Common myeloid progenitor, CD34-positive (primary cell): ENCODE measurements around the gene MYL3.
A peak's percentile ranks its signal among the peaks of the same experiment; 100 is the strongest.

Experiments
- CTCF ChIA-PET: fragments of 350-600 bp; sonication (Branson Sonifier 250); formaldehyde crosslinking; loops from one replicate; lab custom pipeline; 2021; ENCODE audit warnings: antibody characterized with exemption; lab: Charles Lee
- POLR2A ChIA-PET: fragments of 350-600 bp; sonication (Branson Sonifier 250); formaldehyde crosslinking; loops from one replicate; lab custom pipeline; 2021; ENCODE audit warnings: antibody characterized with exemption; lab: Charles Lee
- DNase-seq, 3 donors: peaks; one replicate each; pipeline versions ENCODE4 v3.0.0 to v3.0.0-alpha.2; 2013
- H3K27ac ChIP-seq, 2 experiments: 1 replicate in 1 of 2; 2 replicates in 1 of 2; pipeline ENCODE4 v1.7.0; 2013; ENCODE audit warnings: inconsistent platforms in 2 of 2, low read length in 2 of 2, mild to moderate bottlenecking in 2 of 2, low read depth in 1 of 2, moderate library complexity in 1 of 2; ENCODE audit not compliant: severe bottlenecking in 2 of 2, insufficient read depth in 1 of 2, poor library complexity in 1 of 2
- H3K27me3 ChIP-seq, 5 experiments: replicated peaks in 2 of 5; 1 replicate in 3 of 5; 2 replicates in 2 of 5; pipeline versions ENCODE4 v1.6.1 to v1.7.0; 2013; ENCODE audit warnings: low read length in 4 of 5, mild to moderate bottlenecking in 2 of 5, moderate library complexity in 2 of 5, inconsistent platforms in 1 of 5; ENCODE audit not compliant: insufficient read depth in 5 of 5, control insufficient read depth in 4 of 5
- H3K36me3 ChIP-seq, 4 experiments: 1 replicate in 2 of 4; 2 replicates in 2 of 4; pipeline versions ENCODE4 v1.6.1 to v1.7.0; 2013; ENCODE audit warnings: low read length in 3 of 4, control low read depth in 1 of 4, mild to moderate bottlenecking in 1 of 4; ENCODE audit not compliant: control insufficient read depth in 4 of 4, insufficient read depth in 4 of 4
- H3K4me1 ChIP-seq, 4 experiments: 1 replicate in 3 of 4; 2 replicates in 1 of 4; pipeline versions ENCODE4 v1.6.1 to v1.7.1; 2013; ENCODE audit warnings: low read length in 3 of 4, mild to moderate bottlenecking in 3 of 4, control low read depth in 1 of 4, inconsistent platforms in 1 of 4, moderate library complexity in 1 of 4; ENCODE audit not compliant: control insufficient read depth in 4 of 4, insufficient read depth in 4 of 4; ENCODE audit errors: control extremely low read depth in 1 of 4
- H3K4me3 ChIP-seq, 7 experiments: 1 replicate in 4 of 7; 2 replicates in 3 of 7; pipeline versions ENCODE4 v1.5.1 to v1.7.0; 2013; ENCODE audit warnings: mild to moderate bottlenecking in 7 of 7, low read length in 6 of 7, moderate library complexity in 6 of 7, inconsistent platforms in 2 of 7, low read depth in 2 of 7, control low read depth in 1 of 7; ENCODE audit not compliant: insufficient read depth in 4 of 7, control insufficient read depth in 1 of 7; ENCODE audit errors: extremely low read depth in 1 of 7
- H3K9me3 ChIP-seq, 5 experiments: 1 replicate in 4 of 5; 2 replicates in 1 of 5; pipeline versions ENCODE4 v1.6.1 to v1.7.1; 2013; ENCODE audit warnings: low read length in 4 of 5, mild to moderate bottlenecking in 2 of 5, inconsistent platforms in 1 of 5, low read depth in 1 of 5, moderate library complexity in 1 of 5; ENCODE audit not compliant: control insufficient read depth in 4 of 5, insufficient read depth in 2 of 5; ENCODE audit errors: control extremely low read depth in 1 of 5
- WGBS: methylation state at CpG from one replicate; pipeline ENCODE4 v1.1.5; 2013; ENCODE audit not compliant: insufficient coverage; 5-methylcytosine and 5-hydroxymethylcytosine counted together

The MYL3 gene

DNA sequence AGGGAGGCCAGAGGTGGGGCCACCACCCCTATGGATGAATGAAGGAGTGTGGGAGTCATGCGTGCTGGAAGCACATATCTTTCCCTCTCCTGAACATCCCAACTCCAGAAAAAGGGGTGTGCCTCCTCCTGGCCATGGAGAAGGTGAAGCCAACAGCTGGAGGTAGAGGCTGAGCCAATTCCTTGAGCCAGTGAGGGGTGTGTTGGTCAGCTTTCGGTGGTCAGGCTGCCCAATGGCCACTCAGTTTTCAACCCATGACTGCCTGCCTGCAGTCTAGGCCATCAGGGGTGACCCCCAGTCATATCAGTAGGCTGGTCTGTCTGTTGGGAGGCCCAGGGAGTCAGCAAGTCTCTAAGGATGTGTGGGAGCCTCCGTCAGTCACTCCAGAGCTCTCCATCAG lies 27.9 kb upstream of the MYL3 start:
- WGBS: 92% methylated on average over 3 of the region's 3 CpGs
- H3K4me1 ChIP-seq: peaks cover 0 to 27% (median 21%) of the 10 kb centered on the region in 4 experiments
- no peak overlapping the region for H3K4me3 ChIP-seq
- ChIA-PET POLR2A (interaction anchor here (1.1 kb wide), 1 partner anchor 18 kb away, joined by 3 read pairs; no protein-coding TSS in a partner anchor), CTCF (interaction anchor here (0.9 to 8.3 kb wide), 11 partner anchors 10 to 227 kb away, joined by 3 to 68 read pairs (median 5); no protein-coding TSS in a partner anchor)
- no peak for DNase-seq
- no peaks in the 10 kb centered on the region for H3K9me3 ChIP-seq
- no peaks in the 10 kb centered on the region for H3K36me3 ChIP-seq
- H3K27me3 ChIP-seq: peaks cover 0 to 2% (median 0%) of the 10 kb centered on the region in 5 experiments
- H3K27ac ChIP-seq: no peak overlapping the region

DNA sequence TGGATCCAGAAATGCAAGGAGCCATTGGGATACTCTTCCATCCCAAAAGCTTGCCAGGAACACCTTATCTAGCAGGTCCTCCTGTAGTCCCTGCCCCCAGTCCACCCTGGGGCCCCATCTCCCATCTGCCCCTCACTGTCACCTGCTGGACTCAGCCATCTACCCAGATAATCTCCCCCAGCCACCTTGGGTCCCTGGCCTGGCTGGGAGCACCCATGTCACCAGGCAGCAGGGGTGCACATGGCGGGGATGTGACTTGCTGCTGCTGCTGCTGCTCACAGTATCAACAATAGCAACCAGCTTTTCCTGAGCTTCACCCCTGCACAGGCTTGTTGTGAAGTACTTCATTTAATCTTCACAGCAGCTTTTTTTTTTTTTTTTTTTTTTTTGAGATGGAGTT lies 26.9 kb upstream of the MYL3 start:
- peaks cover 0 to 3% (median 0%) of the 10 kb centered on the region in 5 experiments for H3K27me3 ChIP-seq
- no peaks in the 10 kb centered on the region for H3K36me3 ChIP-seq
- no peak overlapping the region for H3K4me3 ChIP-seq
- peak in 2 of 3 donors; percentile 31 to 55 for DNase-seq
- POLR2A ChIA-PET: interaction anchor here (1.1 kb wide), 1 partner anchor 17 kb away, joined by 3 read pairs; no protein-coding TSS in a partner anchor
- peaks cover 0 to 27% (median 21%) of the 10 kb centered on the region in 4 experiments for H3K4me1 ChIP-seq
- 100% methylated on average over 1 of the region's 1 CpG for WGBS
- CTCF ChIA-PET: interaction anchor here (0.9 to 8.3 kb wide), 10 partner anchors 11 to 187 kb away, joined by 3 to 68 read pairs (median 4); partner anchors contain the start of gene MYL3
- no peak overlapping the region for H3K27ac ChIP-seq
- no peaks in the 10 kb centered on the region for H3K9me3 ChIP-seq

DNA sequence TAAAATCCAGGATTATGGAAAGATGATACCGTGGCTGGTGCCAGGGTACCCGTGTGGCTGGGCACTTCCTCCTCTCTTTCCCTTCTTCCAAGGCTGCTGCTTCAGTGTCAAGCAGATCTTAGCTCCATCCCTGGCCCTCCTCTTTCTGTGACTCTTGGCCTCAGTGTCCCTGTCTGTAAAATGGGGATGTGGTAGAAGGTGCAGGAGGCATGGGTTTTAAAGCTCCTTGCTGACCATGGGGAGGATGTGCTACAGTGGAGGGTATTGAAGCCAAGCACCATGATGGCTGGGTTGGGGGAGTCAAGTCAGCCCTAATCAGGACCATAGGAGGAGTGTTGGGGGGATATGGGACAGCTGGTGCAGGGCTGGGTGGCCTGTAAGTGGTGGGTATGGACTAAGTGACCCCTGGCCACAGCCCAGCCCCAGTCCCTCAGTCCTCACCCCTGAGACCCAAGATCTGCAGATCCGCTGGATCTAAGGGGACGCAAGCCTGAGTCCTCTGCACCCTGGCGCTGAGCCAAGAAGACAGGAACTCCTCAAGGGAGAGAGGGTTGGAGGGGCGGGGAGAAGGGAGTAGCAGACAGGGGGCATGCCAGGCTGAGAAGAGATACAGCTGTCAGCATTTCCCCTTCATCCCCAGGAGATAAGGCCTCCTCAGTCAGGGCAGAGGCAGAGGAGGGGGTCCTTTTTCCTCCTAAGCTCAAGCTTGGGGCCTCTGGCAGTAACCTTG lies 26.3 kb upstream of the MYL3 start:
- DNase-seq: peak; percentile 59 to 79 (median 75)
- Histone ChIP-seq H3K9me3 (no peaks in the 10 kb centered on the region), H3K27ac (no peak overlapping the region), H3K4me3 (no peak overlapping the region), H3K36me3 (no peaks in the 10 kb centered on the region), H3K27me3 (peaks cover 0 to 7% (median 4%) of the 10 kb centered on the region in 5 experiments), H3K4me1 (peaks cover 0 to 27% (median 21%) of the 10 kb centered on the region in 4 experiments)
- POLR2A ChIA-PET: no interaction called here
- CTCF ChIA-PET: interaction anchor here (0.7 to 8.3 kb wide), 11 partner anchors 11 to 323 kb away, joined by 3 to 68 read pairs (median 4); partner anchors contain the start of gene MYL3
- WGBS: 42% methylated on average over 4 of the region's 6 CpGs

GRCh38 chr3:46888705-46889104 lies 25.5 kb upstream of the MYL3 start:
- H3K9me3 ChIP-seq: no peaks in the 10 kb centered on the region
- no peak for DNase-seq
- H3K27ac ChIP-seq: no peak overlapping the region
- no peak overlapping the region for H3K4me3 ChIP-seq
- CTCF ChIA-PET: interaction anchor here (1.2 to 8.3 kb wide), 8 partner anchors 10 to 42 kb away, joined by 3 to 68 read pairs (median 7); no protein-coding TSS in a partner anchor
- 88% methylated on average over 9 of the region's 13 CpGs for WGBS
- H3K27me3 ChIP-seq: peaks cover 0 to 15% (median 12%) of the 10 kb centered on the region in 5 experiments
- POLR2A ChIA-PET: no interaction called here
- peaks cover 0 to 27% (median 21%) of the 10 kb centered on the region in 4 experiments for H3K4me1 ChIP-seq
- no peaks in the 10 kb centered on the region for H3K36me3 ChIP-seq

GRCh38 chr3:46887980-46888494 lies 24.8 kb upstream of the MYL3 start:
- ChIA-PET POLR2A (no interaction called here), CTCF (interaction anchor here (1.2 to 1.4 kb wide), 3 partner anchors 10 to 41 kb away, joined by 3 to 4 read pairs (median 3); no protein-coding TSS in a partner anchor)
- no peak for DNase-seq
- peaks cover 0 to 20% (median 14%) of the 10 kb centered on the region in 5 experiments for H3K27me3 ChIP-seq
- no peak overlapping the region for H3K27ac ChIP-seq
- no peaks in the 10 kb centered on the region for H3K36me3 ChIP-seq
- no peaks in the 10 kb centered on the region for H3K9me3 ChIP-seq
- WGBS: 92% methylated on average over 2 of the region's 7 CpGs
- H3K4me3 ChIP-seq: no peak overlapping the region
- peaks cover 0 to 31% (median 24%) of the 10 kb centered on the region in 4 experiments for H3K4me1 ChIP-seq

DNA sequence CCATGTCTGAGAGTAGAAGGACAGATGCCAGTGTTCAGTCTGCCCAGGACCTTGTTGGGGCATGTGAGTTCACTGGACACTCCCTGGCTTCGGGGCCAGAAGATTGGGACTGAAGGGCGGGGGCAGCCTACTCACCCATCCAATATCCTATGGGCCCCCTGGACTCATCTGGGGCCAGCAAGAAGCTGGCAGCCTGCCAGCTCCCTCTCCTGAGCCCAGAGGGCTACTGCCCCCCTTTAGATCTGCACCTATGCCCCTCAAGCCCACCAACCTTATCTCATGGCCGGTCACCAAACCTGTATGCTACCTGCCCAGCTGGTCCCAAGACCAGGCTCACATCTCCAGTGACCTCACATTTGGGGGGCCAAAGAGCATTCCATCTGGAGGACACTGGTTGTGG lies 22.4 kb upstream of the MYL3 start:
- Histone ChIP-seq H3K4me3 (no peak overlapping the region), H3K36me3 (no peaks in the 10 kb centered on the region), H3K4me1 (peaks cover 0 to 32% (median 23%) of the 10 kb centered on the region in 4 experiments), H3K9me3 (no peaks in the 10 kb centered on the region), H3K27ac (no peak overlapping the region), H3K27me3 (peaks cover 0 to 41% (median 16%) of the 10 kb centered on the region in 5 experiments)
- 100% methylated on average over 3 of the region's 3 CpGs for whole genome bisulfite sequencing
- no peak for DNase-seq
- ChIA-PET CTCF (interaction anchor here (0.6 to 4.7 kb wide), 3 partner anchors 9 to 34 kb away, joined by 3 to 29 read pairs (median 4); no protein-coding TSS in a partner anchor), POLR2A (no interaction called here)
